Peyer's patch (tissue), 4 donors: ENCODE data around the gene DHRS3. TPM values are rescaled to one million over a fixed set of nuclear protein-coding genes. Genes with fewer than 3 reads are reported as not detected.

Source experiments
- DNase-seq, 3 donors: peaks; one replicate each; pipeline ENCODE4 v3.0.0-alpha.2; 2017 to 2019
- H3K27ac ChIP-seq, 4 donors: fragments of 200-600 bp; sonication (generic); one replicate each; pipeline ENCODE4 v1.5.1; 2016 to 2019
- H3K27me3 ChIP-seq, 2 donors: fragments of 200-600 bp; sonication (generic); one replicate each; pipeline ENCODE4 v1.5.1; 2019
- H3K36me3 ChIP-seq, 3 donors: fragments of 200-600 bp; sonication (generic); one replicate each; pipeline ENCODE4 v1.5.1; 2016 to 2019
- H3K4me1 ChIP-seq, 4 donors: fragments of 200-600 bp; sonication (generic); one replicate each; pipeline ENCODE4 v1.5.1; 2016 to 2019
- H3K4me3 ChIP-seq, 4 donors: fragments of 200-600 bp; sonication (generic); 1 replicate in 3 of 4; 2 replicates in 1 of 4; pipeline ENCODE4 v1.5.1; 2016 to 2019; ENCODE audit warnings: mild to moderate bottlenecking in 1 of 4
- H3K9me3 ChIP-seq, 4 donors: fragments of 200-600 bp; sonication (generic); one replicate each; pipeline ENCODE4 v1.5.1; 2016 to 2019; ENCODE audit warnings: mild to moderate bottlenecking in 1 of 4
- POLR2A ChIP-seq, 2 donors: fragments of 450-650 bp; IDR thresholded peaks; one replicate each; pipeline ENCODE4 v1.5.1; 2017; ENCODE audit warnings: antibody characterized with exemption in 2 of 2, mild to moderate bottlenecking in 2 of 2, moderate library complexity in 2 of 2
- total RNA-seq, 4 donors: library from RNA; depleted of rRNA; stranded (reverse); fragments of >200 nt; gene quantifications; one replicate each; pipeline ENCODE4 v1.1.0, GENCODE V29; 2016
- TF ChIP-seq, protein P1 (sequence below), 6 experiments: fragments of 450-650 bp in 4 of 6; fragments of 200-600 bp in 2 of 6; sonication (generic) in 1 of 6; IDR thresholded peaks; one replicate each; pipeline ENCODE4 v1.5.1; 2017 to 2019; ENCODE audit warnings: antibody characterized with exemption in 6 of 6, mild to moderate bottlenecking in 3 of 6, moderate library complexity in 1 of 6

The DHRS3 gene
- total RNA-seq, 4 donors from 2014 or later, result 34.7 to 179 (median 108) TPM

DNA sequence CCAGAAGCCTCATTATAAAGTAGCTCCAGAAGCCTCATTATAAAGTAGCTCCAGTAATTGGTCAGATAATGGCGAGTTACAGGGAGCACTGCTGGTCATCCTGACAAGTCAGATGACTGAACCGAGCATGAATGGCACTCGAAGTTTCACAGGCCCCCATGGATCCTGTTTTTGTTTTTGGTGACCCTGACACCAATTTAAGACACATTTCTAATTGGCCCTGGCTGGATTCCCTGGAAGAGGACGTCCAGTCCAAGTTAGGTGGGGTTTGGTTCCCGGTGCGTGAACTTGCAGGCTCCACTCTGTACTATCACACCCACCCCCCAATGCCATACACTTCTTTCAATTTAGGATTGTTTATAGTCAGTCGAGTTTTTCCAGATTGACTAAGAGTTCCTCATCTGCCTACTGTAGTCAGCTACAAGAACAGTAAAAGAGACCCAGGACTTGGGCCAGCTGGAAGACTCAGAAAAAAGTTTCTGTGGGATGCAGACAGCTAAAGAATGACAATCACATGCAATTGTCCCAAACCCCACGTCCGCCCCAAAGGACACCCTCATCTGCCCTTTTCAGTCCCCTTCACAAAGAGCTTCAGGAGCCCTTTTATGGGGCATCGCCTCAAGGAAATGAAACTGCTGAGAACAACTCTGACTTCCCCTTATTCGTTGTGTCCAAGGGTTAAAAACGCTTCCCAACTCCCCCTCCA is 2.7 kb downstream of the DHRS3 start:
- no peak for DNase-seq
- H3K27me3 ChIP-seq, result no peaks in the 10 kb centered on the region
- H3K4me3 ChIP-seq, result peak overlapping the region; percentile 53 to 92 (median 70)
- H3K9me3 ChIP-seq, result no peaks in the 10 kb centered on the region
- H3K36me3 ChIP-seq, result peaks cover 0 to 17% (median 0%) of the 10 kb centered on the region in 3 donors
- H3K4me1 ChIP-seq, result peaks cover 0 to 47% (median 13%) of the 10 kb centered on the region in 4 donors
- TF ChIP-seq, protein P1, sequence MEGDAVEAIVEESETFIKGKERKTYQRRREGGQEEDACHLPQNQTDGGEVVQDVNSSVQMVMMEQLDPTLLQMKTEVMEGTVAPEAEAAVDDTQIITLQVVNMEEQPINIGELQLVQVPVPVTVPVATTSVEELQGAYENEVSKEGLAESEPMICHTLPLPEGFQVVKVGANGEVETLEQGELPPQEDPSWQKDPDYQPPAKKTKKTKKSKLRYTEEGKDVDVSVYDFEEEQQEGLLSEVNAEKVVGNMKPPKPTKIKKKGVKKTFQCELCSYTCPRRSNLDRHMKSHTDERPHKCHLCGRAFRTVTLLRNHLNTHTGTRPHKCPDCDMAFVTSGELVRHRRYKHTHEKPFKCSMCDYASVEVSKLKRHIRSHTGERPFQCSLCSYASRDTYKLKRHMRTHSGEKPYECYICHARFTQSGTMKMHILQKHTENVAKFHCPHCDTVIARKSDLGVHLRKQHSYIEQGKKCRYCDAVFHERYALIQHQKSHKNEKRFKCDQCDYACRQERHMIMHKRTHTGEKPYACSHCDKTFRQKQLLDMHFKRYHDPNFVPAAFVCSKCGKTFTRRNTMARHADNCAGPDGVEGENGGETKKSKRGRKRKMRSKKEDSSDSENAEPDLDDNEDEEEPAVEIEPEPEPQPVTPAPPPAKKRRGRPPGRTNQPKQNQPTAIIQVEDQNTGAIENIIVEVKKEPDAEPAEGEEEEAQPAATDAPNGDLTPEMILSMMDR (IDR thresholded peaks at IDR 0.05), result no peak
- TF ChIP-seq POLR2A (IDR thresholded peaks at IDR 0.05), result no peak
- H3K27ac ChIP-seq, result peak overlapping the region; percentile 81 to 98 (median 93)

DNA sequence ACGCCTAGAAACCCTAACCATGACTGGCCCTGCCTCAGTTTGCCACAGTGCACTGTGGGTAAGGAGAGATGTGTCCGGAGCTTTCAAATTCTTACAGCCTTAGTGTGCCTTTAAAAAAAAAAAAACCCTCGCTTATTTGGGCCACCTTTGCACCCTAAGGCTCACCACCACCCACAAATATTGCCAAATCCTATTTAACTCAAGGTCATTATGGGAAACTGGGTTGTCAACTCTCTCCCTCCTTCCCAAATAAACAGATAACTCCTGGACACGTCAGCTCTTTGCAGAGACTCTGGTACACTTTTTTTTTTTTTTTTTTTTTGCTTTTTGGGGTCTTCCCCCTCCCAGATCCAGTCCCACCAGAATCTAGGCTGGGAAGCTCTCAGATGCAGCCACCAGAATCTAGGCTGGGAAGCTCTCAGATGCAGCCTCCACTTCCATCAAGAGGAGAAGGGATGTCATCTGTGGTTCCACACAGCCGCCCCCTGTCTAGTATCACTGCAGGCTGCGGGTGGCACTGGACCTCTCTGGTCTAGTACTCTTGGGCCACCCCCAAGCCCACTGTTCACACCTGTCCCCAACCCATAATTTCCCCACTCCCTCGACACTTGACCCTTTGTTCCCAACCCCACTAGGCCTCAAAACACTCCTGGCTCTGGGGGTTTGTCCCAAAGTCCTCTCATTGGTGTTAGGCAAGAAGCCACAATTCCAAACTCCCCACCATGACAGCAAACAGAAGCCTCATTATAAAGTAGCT is 3.4 kb downstream of the DHRS3 start:
- H3K9me3 ChIP-seq, result no peaks in the 10 kb centered on the region
- peaks cover 0 to 42% (median 10%) of the 10 kb centered on the region in 4 donors for H3K4me1 ChIP-seq
- peaks cover 0 to 17% (median 0%) of the 10 kb centered on the region in 3 donors for H3K36me3 ChIP-seq
- no peaks in the 10 kb centered on the region for H3K27me3 ChIP-seq
- TF ChIP-seq POLR2A (IDR thresholded peaks at IDR 0.05), result no peak
- TF ChIP-seq, protein P1 (IDR thresholded peaks at IDR 0.05), result no peak
- peak overlapping the region; percentile 81 to 98 (median 93) for H3K27ac ChIP-seq
- DNase-seq, result no peak
- peak overlapping the region in 3 of 4 donors; percentile 70 to 92 (median 71) for H3K4me3 ChIP-seq

- peaks cover 0 to 36% (median 5%) of the 10 kb centered on the region in 4 donors for H3K4me1 ChIP-seq
Observed at GRCh38 chr1:12613180-12613579, 4.8 kb downstream of the DHRS3 start.

GRCh38 chr1:12610941-12611340 is 7.1 kb downstream of the DHRS3 start:
- H3K27me3 ChIP-seq, result no peaks in the 10 kb centered on the region
- H3K4me1 ChIP-seq, result peaks cover 0 to 36% (median 2%) of the 10 kb centered on the region in 4 donors
- TF ChIP-seq POLR2A (IDR thresholded peaks at IDR 0.05), result no peak
- TF ChIP-seq, protein P1 (IDR thresholded peaks at IDR 0.05), result no peak
- peaks cover 0 to 31% (median 0%) of the 10 kb centered on the region in 3 donors for H3K36me3 ChIP-seq
- DNase-seq, result no peak
- H3K9me3 ChIP-seq, result no peaks in the 10 kb centered on the region
- no peak overlapping the region for H3K4me3 ChIP-seq
- H3K27ac ChIP-seq, result no peak overlapping the region

More at GRCh38 chr1:12613180-12613579, 4.8 kb downstream of the DHRS3 start:
- Histone ChIP-seq H3K27ac (peak overlapping the region in 1 of 4 donors; percentile 30), H3K36me3 (peaks cover 0 to 17% (median 0%) of the 10 kb centered on the region in 3 donors), H3K27me3 (no peaks in the 10 kb centered on the region), H3K9me3 (no peaks in the 10 kb centered on the region), H3K4me3 (no peak overlapping the region)
- DNase-seq, result no peak
- TF ChIP-seq, protein P1 (IDR thresholded peaks at IDR 0.05), result no peak
- TF ChIP-seq POLR2A (IDR thresholded peaks at IDR 0.05), result no peak

GRCh38 chr1:12610305-12610935 is 7.6 kb downstream of the DHRS3 start:
- no peak for DNase-seq
- Histone ChIP-seq H3K4me1 (peaks cover 0 to 36% (median 2%) of the 10 kb centered on the region in 4 donors), H3K27me3 (no peaks in the 10 kb centered on the region), H3K36me3 (peaks cover 0 to 31% (median 0%) of the 10 kb centered on the region in 3 donors), H3K9me3 (no peaks in the 10 kb centered on the region), H3K27ac (no peak overlapping the region), H3K4me3 (no peak overlapping the region)
- no peak for TF ChIP-seq POLR2A (IDR thresholded peaks at IDR 0.05)
- TF ChIP-seq, protein P1 (IDR thresholded peaks at IDR 0.05), result no peak
